Thyroid gland (tissue), 4 donors: ENCODE results near the gene STAG1.

ENCODE experiments used
- POLR2A ChIP-seq, 2 donors: fragments of 450-650 bp; IDR thresholded peaks; one replicate each; pipeline ENCODE4 v1.6.1; 2017; ENCODE audit warnings: antibody characterized with exemption in 2 of 2, mild to moderate bottlenecking in 2 of 2, moderate library complexity in 1 of 2
- TF ChIP-seq, protein P1 (sequence below), 6 experiments: fragments of 200-600 bp in 3 of 6; fragments of 450-650 bp in 3 of 6; sonication (generic) in 3 of 6; IDR thresholded peaks; one replicate each; pipeline ENCODE4 v1.5.1; 2016 to 2019; ENCODE audit warnings: antibody characterized with exemption in 6 of 6, mild to moderate bottlenecking in 2 of 6, inconsistent platforms in 1 of 6, moderate library complexity in 1 of 6

DNA sequence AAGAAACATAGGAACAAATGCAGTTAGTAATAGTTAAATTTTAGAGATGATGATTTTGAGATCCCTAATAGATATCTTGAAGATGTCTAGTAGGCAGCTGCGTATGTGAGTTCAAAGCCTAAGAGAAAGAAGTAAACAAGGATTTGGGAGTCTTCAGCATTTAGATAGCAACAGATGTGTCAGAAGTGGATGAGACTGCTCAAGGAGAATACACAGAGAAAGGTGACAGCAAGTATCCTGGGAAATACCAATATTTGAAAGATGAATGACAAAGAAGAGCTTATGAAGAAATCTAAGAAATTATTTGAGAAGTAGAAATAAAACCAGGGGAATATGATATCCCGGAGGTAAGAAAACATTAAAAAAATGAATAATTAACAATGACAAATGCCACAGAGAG is 371.1 kb downstream of the STAG1 start:
- TF ChIP-seq, protein P1, sequence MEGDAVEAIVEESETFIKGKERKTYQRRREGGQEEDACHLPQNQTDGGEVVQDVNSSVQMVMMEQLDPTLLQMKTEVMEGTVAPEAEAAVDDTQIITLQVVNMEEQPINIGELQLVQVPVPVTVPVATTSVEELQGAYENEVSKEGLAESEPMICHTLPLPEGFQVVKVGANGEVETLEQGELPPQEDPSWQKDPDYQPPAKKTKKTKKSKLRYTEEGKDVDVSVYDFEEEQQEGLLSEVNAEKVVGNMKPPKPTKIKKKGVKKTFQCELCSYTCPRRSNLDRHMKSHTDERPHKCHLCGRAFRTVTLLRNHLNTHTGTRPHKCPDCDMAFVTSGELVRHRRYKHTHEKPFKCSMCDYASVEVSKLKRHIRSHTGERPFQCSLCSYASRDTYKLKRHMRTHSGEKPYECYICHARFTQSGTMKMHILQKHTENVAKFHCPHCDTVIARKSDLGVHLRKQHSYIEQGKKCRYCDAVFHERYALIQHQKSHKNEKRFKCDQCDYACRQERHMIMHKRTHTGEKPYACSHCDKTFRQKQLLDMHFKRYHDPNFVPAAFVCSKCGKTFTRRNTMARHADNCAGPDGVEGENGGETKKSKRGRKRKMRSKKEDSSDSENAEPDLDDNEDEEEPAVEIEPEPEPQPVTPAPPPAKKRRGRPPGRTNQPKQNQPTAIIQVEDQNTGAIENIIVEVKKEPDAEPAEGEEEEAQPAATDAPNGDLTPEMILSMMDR (IDR thresholded peaks at IDR 0.05): no peak
- no peak for TF ChIP-seq POLR2A (IDR thresholded peaks at IDR 0.05)
